Retinal pigment epithelial cell (primary cell): ENCODE data around the gene CSF1.
"Not testable (repeated sequence)": the region's sequence is repeated elsewhere in the genome, so short reads cannot be mapped to it uniquely, and the experiment has no call there.

Experiments
- DNase-seq: peaks from one replicate; pipeline ENCODE4 v3.0.0-alpha.2; 2010; ENCODE audit warnings: low read depth
- H3K4me3 ChIP-seq: 2 replicates; pipeline ENCODE4 v1.5.1; 2011; ENCODE audit warnings: mild to moderate bottlenecking, low read length, control low read depth, moderate library complexity
- TF ChIP-seq, protein P1 (sequence below): conservative IDR thresholded peaks from 2 replicates; pipeline ENCODE4 v1.5.1; 2011; ENCODE audit warnings: low read depth, low read length, control low read depth, inconsistent platforms

The CSF1 gene

DNA sequence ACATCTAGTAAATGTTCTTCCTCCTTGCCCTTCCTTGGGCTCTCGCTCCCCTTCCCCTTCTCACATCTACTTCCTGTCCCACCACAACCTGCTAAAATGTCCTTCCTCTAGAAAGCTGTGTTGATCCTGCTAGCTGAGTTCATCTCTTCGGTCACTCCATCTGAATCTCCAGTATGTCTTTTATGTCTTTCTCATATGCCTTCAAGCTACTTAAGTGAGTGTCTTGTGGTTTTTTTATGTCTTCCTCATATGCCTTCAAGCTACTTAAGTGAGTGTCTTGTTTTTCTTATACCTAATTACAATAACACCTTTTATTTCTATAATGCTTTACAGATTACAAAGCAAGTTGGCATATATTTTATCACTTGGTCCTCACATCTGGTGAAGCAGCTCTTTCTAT, 33.9 kb downstream of the CSF1 start:
- no peak overlapping the region for H3K4me3 ChIP-seq
- TF ChIP-seq, protein P1, sequence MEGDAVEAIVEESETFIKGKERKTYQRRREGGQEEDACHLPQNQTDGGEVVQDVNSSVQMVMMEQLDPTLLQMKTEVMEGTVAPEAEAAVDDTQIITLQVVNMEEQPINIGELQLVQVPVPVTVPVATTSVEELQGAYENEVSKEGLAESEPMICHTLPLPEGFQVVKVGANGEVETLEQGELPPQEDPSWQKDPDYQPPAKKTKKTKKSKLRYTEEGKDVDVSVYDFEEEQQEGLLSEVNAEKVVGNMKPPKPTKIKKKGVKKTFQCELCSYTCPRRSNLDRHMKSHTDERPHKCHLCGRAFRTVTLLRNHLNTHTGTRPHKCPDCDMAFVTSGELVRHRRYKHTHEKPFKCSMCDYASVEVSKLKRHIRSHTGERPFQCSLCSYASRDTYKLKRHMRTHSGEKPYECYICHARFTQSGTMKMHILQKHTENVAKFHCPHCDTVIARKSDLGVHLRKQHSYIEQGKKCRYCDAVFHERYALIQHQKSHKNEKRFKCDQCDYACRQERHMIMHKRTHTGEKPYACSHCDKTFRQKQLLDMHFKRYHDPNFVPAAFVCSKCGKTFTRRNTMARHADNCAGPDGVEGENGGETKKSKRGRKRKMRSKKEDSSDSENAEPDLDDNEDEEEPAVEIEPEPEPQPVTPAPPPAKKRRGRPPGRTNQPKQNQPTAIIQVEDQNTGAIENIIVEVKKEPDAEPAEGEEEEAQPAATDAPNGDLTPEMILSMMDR = no peak
- no peak for DNase-seq

DNA sequence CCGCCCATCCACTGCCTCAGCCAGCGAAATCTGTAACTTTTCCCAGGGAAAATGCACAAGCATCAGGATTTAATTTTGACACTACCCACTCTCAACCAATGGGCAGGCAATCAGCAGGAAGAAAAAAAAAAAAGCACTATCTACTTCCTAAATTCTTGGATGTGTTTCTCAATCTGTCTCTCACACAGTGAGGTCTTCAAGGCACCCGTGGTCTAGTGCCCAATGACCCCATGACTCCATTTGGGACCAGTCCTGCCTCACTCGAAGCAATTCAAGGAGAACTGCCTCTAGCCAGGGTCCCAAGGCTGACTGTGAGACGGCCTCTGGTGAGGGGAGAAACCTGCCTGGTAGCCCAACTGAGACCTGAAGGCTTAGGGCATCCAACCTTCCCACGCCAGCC, 35.9 kb downstream of the CSF1 start:
- H3K4me3 ChIP-seq = no peak overlapping the region
- DNase-seq = no peak
- TF ChIP-seq, protein P1 = no peak

DNA sequence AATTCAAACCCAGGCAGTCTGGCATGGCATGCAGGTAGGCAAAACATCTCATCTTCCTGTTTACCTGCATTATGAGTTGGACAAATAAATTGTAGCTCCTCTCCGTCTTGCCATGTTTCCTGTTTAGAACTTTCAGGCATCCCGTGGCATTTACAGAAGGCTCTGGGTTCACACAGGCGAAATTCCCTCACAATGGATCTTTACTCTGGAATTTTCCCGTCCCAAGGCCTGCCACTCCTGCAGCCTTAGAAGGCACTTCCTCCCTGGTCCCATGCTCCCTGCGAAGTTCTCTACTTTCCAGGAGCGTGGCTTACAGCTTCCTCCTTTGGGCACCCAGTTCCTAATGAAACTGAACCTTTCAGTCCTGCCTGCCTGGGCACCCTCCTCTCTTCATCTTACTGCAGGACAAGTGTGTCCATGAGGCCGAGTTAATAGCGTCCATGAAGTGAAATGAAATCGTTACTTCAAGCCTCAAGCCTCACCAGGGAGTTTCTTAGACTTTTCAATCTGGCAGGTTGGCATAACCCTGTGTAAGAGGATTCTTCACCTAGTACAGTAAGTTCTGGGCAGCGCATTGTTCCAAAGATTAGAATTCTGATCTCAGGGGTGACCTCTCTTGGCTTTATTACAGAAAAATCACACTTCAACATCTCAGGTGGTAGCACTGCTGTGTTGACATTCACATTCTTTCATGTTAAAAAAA, 37.1 kb downstream of the CSF1 start:
- no peak overlapping the region for H3K4me3 ChIP-seq
- DNase-seq = no peak
- TF ChIP-seq, protein P1 = no peak

DNA sequence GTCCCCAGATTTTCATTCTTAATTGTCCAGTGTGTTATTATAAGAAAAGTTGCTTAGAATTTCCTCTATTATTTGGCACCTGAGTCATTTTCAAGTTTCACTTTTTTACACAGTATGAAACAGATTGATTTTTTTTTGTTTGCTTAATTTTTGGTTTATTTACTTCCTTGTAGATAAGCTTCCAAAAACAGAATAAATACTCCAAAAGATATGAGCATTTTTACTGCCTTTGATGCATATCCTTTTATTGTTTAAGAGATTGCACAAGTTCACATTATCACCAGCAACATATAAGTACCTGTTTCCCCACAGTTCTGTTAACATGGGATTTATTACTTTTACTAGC, 37.6 kb downstream of the CSF1 start:
- DNase-seq = no peak
- TF ChIP-seq, protein P1 = no peak
- no peak overlapping the region for H3K4me3 ChIP-seq

DNA sequence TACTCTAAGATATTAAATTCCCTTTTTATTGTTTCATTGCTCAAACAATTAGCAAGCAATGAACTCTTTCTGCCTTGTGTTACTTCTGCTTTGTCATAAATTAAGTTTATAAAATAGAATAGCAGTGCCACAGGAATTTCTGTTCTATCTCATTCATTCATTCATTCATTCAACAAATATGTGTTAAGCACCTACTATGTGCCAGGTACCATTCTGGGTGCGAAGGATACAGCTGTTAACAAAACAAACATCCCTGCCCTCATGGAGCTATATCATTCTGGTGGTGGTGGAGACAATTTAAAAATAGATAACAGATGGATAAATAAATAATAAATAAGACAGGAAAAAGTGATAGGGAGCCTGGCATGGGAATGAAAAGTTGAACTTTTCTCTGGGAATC, 39.4 kb downstream of the CSF1 start:
- H3K4me3 ChIP-seq = no peak overlapping the region

DNA sequence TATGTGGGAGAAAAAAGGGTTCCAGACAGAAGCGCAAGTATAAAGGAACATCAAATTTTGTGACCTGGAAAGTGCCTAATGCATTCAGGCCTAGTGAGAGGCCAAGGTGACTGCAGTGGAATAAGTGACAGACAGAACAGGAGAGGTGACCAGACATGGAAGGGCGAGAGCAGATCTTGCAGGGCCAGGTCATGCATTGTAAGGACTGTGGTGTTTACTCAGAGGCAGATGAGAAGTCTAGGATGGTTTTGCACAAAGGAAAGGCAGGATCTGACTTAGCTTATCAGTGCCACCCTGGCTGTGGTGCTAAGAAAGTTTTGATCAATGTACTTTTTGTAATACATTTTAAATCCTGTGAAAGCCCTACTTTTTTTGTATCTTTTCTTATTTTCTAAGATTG, 39.9 kb downstream of the CSF1 start:
- TF ChIP-seq, protein P1 = no peak
- no peak overlapping the region for H3K4me3 ChIP-seq
- no peak for DNase-seq

More for the DNA sequence above, 39.4 kb downstream of the CSF1 start:
- TF ChIP-seq, protein P1 = no peak
- no peak for DNase-seq

DNA sequence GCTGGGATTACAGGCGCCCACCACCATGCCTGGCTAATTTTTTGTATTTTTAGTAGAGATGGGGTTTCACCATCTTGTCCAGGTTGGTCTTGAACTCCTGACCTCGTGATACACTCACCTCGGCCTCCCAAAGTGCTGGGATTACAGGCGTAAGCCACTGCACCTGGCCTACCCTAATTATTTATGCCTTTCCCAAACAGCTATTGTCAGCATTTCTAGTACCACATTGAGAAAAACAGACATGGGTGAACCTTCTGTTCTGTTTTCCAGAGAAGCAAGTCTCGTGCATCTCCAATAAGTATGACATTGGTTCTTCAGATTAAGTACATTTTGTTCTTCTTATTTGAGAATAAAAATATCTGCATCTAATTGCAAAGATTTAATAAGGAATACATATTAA, 40.9 kb downstream of the CSF1 start:
- DNase-seq = not testable (repeated sequence)

More for the DNA sequence above, 40.9 kb downstream of the CSF1 start:
- not testable (repeated sequence) for H3K4me3 ChIP-seq
